Endodermal cell (in vitro differentiated cells): ENCODE results near the gene CAMTA1. TPM values are rescaled to one million over a fixed set of nuclear protein-coding genes. Genes with fewer than 3 reads are reported as not detected.

Source experiments
- DNase-seq: peaks from one replicate; pipeline ENCODE4 v3.0.0-alpha.2; 2017
- H3K27ac ChIP-seq: 2 replicates; pipeline ENCODE4 v1.5.1; 2013; ENCODE audit warnings: mild to moderate bottlenecking, low read depth, low read length, moderate library complexity
- H3K27me3 ChIP-seq: 2 replicates; pipeline ENCODE4 v1.6.1; 2013; ENCODE audit warnings: mild to moderate bottlenecking, low read length, moderate library complexity; ENCODE audit not compliant: insufficient read depth, control insufficient read depth, poor library complexity, severe bottlenecking
- H3K36me3 ChIP-seq: 2 replicates; pipeline ENCODE4 v1.7.0; 2013; ENCODE audit warnings: mild to moderate bottlenecking, low read length, moderate library complexity; ENCODE audit not compliant: control insufficient read depth, insufficient read depth
- H3K4me1 ChIP-seq: one replicate; pipeline ENCODE4 v1.7.0; 2013; ENCODE audit warnings: low read length; ENCODE audit not compliant: control insufficient read depth, insufficient read depth
- H3K4me3 ChIP-seq: 2 replicates; pipeline ENCODE4 v1.5.1; 2013; ENCODE audit warnings: mild to moderate bottlenecking, low read length, moderate library complexity
- H3K9ac ChIP-seq: 2 replicates; pipeline ENCODE4 v1.6.1; 2013; ENCODE audit warnings: mild to moderate bottlenecking, low read length, moderate library complexity; ENCODE audit not compliant: poor library complexity, severe bottlenecking; ENCODE audit errors: extremely low read depth
- H3K9me3 ChIP-seq: 2 replicates; pipeline ENCODE4 v1.6.1; 2013; ENCODE audit warnings: mild to moderate bottlenecking, low read length, moderate library complexity; ENCODE audit not compliant: control insufficient read depth
- H3K27ac Mint-ChIP-seq: 2 replicates; pipeline ENCODE4 v1.8.0; 2020; ENCODE audit warnings: mixed read lengths
- H3K27me3 Mint-ChIP-seq: 2 replicates; pipeline ENCODE4 v1.8.0; 2021; ENCODE audit warnings: mild to moderate bottlenecking, mixed read lengths; ENCODE audit not compliant: insufficient read depth
- H3K36me3 Mint-ChIP-seq: 2 replicates; pipeline ENCODE4 v1.8.0; 2020; ENCODE audit warnings: low read depth, mixed read lengths
- H3K4me1 Mint-ChIP-seq: 2 replicates; pipeline ENCODE4 v1.8.0; 2020; ENCODE audit warnings: mixed read lengths
- H3K4me3 Mint-ChIP-seq: 2 replicates; pipeline ENCODE4 v1.8.0; 2020; ENCODE audit warnings: mild to moderate bottlenecking, moderate library complexity, mixed read lengths
- H3K9me3 Mint-ChIP-seq: 2 replicates; pipeline ENCODE4 v1.8.0; 2020; ENCODE audit warnings: mild to moderate bottlenecking, mixed read lengths
- WGBS, 2 experiments: methylation state at CpG; one replicate each; pipeline versions ENCODE4 v1.1.5 to v1.1.7; 2013; ENCODE audit warnings: missing lambda C conversion rate in 2 of 2, mixed read lengths in 1 of 2; ENCODE audit not compliant: insufficient coverage in 1 of 2, insufficient read length in 1 of 2; 5-methylcytosine and 5-hydroxymethylcytosine counted together
- total RNA-seq, 2 donors: library from RNA; stranded (reverse); fragmentation: NEBNext Ultra II Directional in 1 of 2; extraction: Animal tissue kit (Norgen Biotek cat#: 25700) in 1 of 2; gene quantifications; 2 replicates in 1 of 2; 3 replicates in 1 of 2; pipeline ENCODE4 v1.2.1, GENCODE V29; 2021
- TF ChIP-seq, protein P1 (sequence below): fragments of 200-600 bp; sonication (generic); conservative IDR thresholded peaks from 2 replicates; pipeline ENCODE4 v1.5.0; 2021; ENCODE audit warnings: antibody characterized with exemption, mild to moderate bottlenecking

The CAMTA1 gene
- total RNA-seq, 2 donors from 2014 or later: 123 to 137 TPM

- Histone ChIP-seq H3K27me3 (no peaks in the 10 kb centered on the region), H3K9ac (no peak overlapping the region), H3K4me1 (no peaks in the 10 kb centered on the region), H3K27ac (no peak overlapping the region), H3K9me3 (no peaks in the 10 kb centered on the region), H3K4me3 (no peak overlapping the region), H3K36me3 (no peaks in the 10 kb centered on the region)
- Mint-ChIP-seq H3K27ac (no peak overlapping the region), H3K36me3 (no peaks in the 10 kb centered on the region), H3K4me3 (no peak overlapping the region), H3K4me1 (peaks cover 1% of the 10 kb centered on the region), H3K27me3 (no peaks in the 10 kb centered on the region), H3K9me3 (no peaks in the 10 kb centered on the region)
- WGBS, 2 experiments: 90 to 93% methylated on average over 10 to 16 of the region's 16 CpGs
- DNase-seq: no peak
- TF ChIP-seq, protein P1, sequence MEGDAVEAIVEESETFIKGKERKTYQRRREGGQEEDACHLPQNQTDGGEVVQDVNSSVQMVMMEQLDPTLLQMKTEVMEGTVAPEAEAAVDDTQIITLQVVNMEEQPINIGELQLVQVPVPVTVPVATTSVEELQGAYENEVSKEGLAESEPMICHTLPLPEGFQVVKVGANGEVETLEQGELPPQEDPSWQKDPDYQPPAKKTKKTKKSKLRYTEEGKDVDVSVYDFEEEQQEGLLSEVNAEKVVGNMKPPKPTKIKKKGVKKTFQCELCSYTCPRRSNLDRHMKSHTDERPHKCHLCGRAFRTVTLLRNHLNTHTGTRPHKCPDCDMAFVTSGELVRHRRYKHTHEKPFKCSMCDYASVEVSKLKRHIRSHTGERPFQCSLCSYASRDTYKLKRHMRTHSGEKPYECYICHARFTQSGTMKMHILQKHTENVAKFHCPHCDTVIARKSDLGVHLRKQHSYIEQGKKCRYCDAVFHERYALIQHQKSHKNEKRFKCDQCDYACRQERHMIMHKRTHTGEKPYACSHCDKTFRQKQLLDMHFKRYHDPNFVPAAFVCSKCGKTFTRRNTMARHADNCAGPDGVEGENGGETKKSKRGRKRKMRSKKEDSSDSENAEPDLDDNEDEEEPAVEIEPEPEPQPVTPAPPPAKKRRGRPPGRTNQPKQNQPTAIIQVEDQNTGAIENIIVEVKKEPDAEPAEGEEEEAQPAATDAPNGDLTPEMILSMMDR: no peak
These were observed 781.4 kb downstream of the CAMTA1 start for GRCh38 chr1:7566417-7567375.

GRCh38 chr1:7567376-7567775 is 782.1 kb downstream of the CAMTA1 start:
- H3K4me1 ChIP-seq: no peaks in the 10 kb centered on the region
- no peaks in the 10 kb centered on the region for H3K9me3 Mint-ChIP-seq
- peaks cover 3% of the 10 kb centered on the region for H3K4me1 Mint-ChIP-seq
- no peaks in the 10 kb centered on the region for H3K9me3 ChIP-seq
- H3K36me3 ChIP-seq: no peaks in the 10 kb centered on the region
- no peak overlapping the region for H3K27ac ChIP-seq
- no peak overlapping the region for H3K9ac ChIP-seq
- no peak overlapping the region for H3K27ac Mint-ChIP-seq
- no peaks in the 10 kb centered on the region for H3K27me3 ChIP-seq
- no peaks in the 10 kb centered on the region for H3K27me3 Mint-ChIP-seq
- H3K4me3 Mint-ChIP-seq: no peak overlapping the region
- no peak overlapping the region for H3K4me3 ChIP-seq
- H3K36me3 Mint-ChIP-seq: no peaks in the 10 kb centered on the region
- 91 to 92% methylated on average over 3 of the region's 3 CpGs for WGBS, 2 experiments
- TF ChIP-seq, protein P1: no peak
- no peak for DNase-seq

DNA sequence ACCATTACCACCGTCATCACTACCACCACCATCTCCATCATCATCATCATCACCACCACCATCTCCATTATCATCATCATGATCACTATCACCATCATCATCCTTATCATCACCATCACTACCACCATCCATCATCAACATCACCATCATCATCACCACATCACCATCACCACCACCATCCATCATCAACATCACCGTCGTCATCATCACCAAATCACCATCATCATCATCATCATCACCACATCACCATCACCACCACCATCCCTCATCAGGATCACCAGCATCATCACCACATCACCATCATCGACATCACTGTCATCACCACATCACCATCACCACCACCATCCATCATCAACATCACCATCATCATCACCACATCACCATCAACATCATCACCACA is 782.8 kb downstream of the CAMTA1 start:
- TF ChIP-seq, protein P1: no peak
- Histone ChIP-seq H3K4me1 (peaks cover 5% of the 10 kb centered on the region), H3K27ac (no peak overlapping the region), H3K4me3 (no peak overlapping the region), H3K9me3 (no peaks in the 10 kb centered on the region), H3K9ac (no peak overlapping the region), H3K27me3 (no peaks in the 10 kb centered on the region), H3K36me3 (no peaks in the 10 kb centered on the region)
- Mint-ChIP-seq H3K4me1 (peaks cover 5% of the 10 kb centered on the region), H3K4me3 (no peak overlapping the region), H3K9me3 (no peaks in the 10 kb centered on the region), H3K27me3 (no peaks in the 10 kb centered on the region), H3K36me3 (no peaks in the 10 kb centered on the region), H3K27ac (no peak overlapping the region)
- WGBS, 2 experiments: 76 to 89% methylated on average over 2 to 4 of the region's 4 CpGs
- no peak for DNase-seq
